H9 (cell line): ENCODE results near the gene HSD11B1. TPM values are rescaled to one million over a fixed set of nuclear protein-coding genes. Genes with fewer than 3 reads are reported as not detected.

Experiments used
- DNase-seq: peaks from one replicate; pipeline ENCODE4 v3.0.0-alpha.2; 2017
- H2AFZ ChIP-seq: one replicate; pipeline ENCODE4 v1.6.1; 2013; ENCODE audit warnings: mild to moderate bottlenecking, low read length, control low read depth, moderate library complexity
- H2AK5ac ChIP-seq: 2 replicates; pipeline ENCODE4 v1.6.1; 2013; ENCODE audit warnings: low read length, control low read depth, mixed read lengths; ENCODE audit not compliant: insufficient read length
- H2BK120ac ChIP-seq: one replicate; pipeline ENCODE4 v1.6.1; 2013; ENCODE audit warnings: low read depth, mild to moderate bottlenecking, low read length, control low read depth, inconsistent platforms; ENCODE audit not compliant: poor library complexity, severe bottlenecking
- H2BK12ac ChIP-seq: 2 replicates; pipeline ENCODE4 v1.6.1; 2013; ENCODE audit warnings: low read length, control low read depth, mixed read lengths, low read depth; ENCODE audit not compliant: insufficient read length
- H2BK15ac ChIP-seq: 2 replicates; pipeline ENCODE4 v1.6.1; 2013; ENCODE audit warnings: low read depth, low read length, control low read depth
- H2BK20ac ChIP-seq: one replicate; pipeline ENCODE4 v1.6.1; 2013; ENCODE audit warnings: low read depth, mild to moderate bottlenecking, low read length, control low read depth, inconsistent platforms; ENCODE audit not compliant: poor library complexity, severe bottlenecking
- H2BK5ac ChIP-seq: 2 replicates; pipeline ENCODE4 v1.6.1; 2013; ENCODE audit warnings: low read length, control low read depth, mixed read lengths; ENCODE audit not compliant: insufficient read length
- H3K14ac ChIP-seq: 2 replicates; pipeline ENCODE4 v1.6.1; 2013; ENCODE audit warnings: low read length, control low read depth; ENCODE audit not compliant: insufficient read depth
- H3K18ac ChIP-seq: 2 replicates; pipeline ENCODE4 v1.6.1; 2013; ENCODE audit warnings: low read depth, mild to moderate bottlenecking, mixed read lengths, low read length, control low read depth; ENCODE audit not compliant: insufficient read length
- H3K23ac ChIP-seq: 2 replicates; pipeline ENCODE4 v1.6.1; 2013; ENCODE audit warnings: low read length, control low read depth, mixed read lengths, low read depth; ENCODE audit not compliant: insufficient read length
- H3K23me2 ChIP-seq: 2 replicates; pipeline ENCODE4 v1.6.1; 2013; ENCODE audit warnings: low read depth, mild to moderate bottlenecking, mixed read lengths, low read length, control low read depth; ENCODE audit not compliant: insufficient read length, poor library complexity, severe bottlenecking
- H3K27ac ChIP-seq: 2 replicates; pipeline ENCODE4 v1.5.1; 2013; ENCODE audit warnings: low read length, control low read depth, mixed read lengths, low read depth; ENCODE audit not compliant: insufficient read length
- H3K27me3 ChIP-seq: 2 replicates; pipeline ENCODE4 v1.6.1; 2013; ENCODE audit warnings: low read length, control low read depth, inconsistent platforms; ENCODE audit not compliant: insufficient read depth
- H3K4ac ChIP-seq: 2 replicates; pipeline ENCODE4 v1.6.1; 2013; ENCODE audit warnings: low read depth, mild to moderate bottlenecking, control low read depth, inconsistent platforms, low read length, moderate library complexity
- H3K4me1 ChIP-seq: 2 replicates; pipeline ENCODE4 v1.6.1; 2013; ENCODE audit warnings: low read length, control low read depth, inconsistent platforms; ENCODE audit not compliant: insufficient read depth
- H3K4me2 ChIP-seq: 2 replicates; pipeline ENCODE4 v1.6.1; 2013; ENCODE audit warnings: low read length, control low read depth, mixed read lengths; ENCODE audit not compliant: insufficient read length, insufficient read depth
- H3K56ac ChIP-seq: 2 replicates; pipeline ENCODE4 v1.6.1; 2013; ENCODE audit warnings: low read depth, mild to moderate bottlenecking, mixed read lengths, low read length, control low read depth; ENCODE audit not compliant: insufficient read length
- H3K79me1 ChIP-seq: 2 replicates; pipeline ENCODE4 v1.6.1; 2013; ENCODE audit warnings: low read depth, mild to moderate bottlenecking, moderate library complexity, low read length, control low read depth, inconsistent platforms; ENCODE audit not compliant: insufficient read depth, poor library complexity, severe bottlenecking
- H3K79me2 ChIP-seq: 2 replicates; pipeline ENCODE4 v1.6.1; 2013; ENCODE audit warnings: low read length, control low read depth, inconsistent platforms; ENCODE audit not compliant: insufficient read depth
- H3K9ac ChIP-seq: 2 replicates; pipeline ENCODE4 v1.6.1; 2013; ENCODE audit warnings: low read length, control low read depth, mixed read lengths; ENCODE audit not compliant: insufficient read length; ENCODE audit errors: extremely low read depth
- H3K9me3 ChIP-seq: one replicate; pipeline ENCODE4 v1.6.1; 2013; ENCODE audit warnings: low read depth, low read length, inconsistent platforms; ENCODE audit not compliant: control insufficient read depth
- H3T11ph ChIP-seq: one replicate; pipeline ENCODE4 v1.6.1; 2013; ENCODE audit warnings: mild to moderate bottlenecking, low read length, control low read depth, inconsistent platforms
- H4K20me1 ChIP-seq: one replicate; pipeline ENCODE4 v1.6.1; 2013; ENCODE audit not compliant: control insufficient read depth, insufficient read length, insufficient read depth
- H4K5ac ChIP-seq: 2 replicates; pipeline ENCODE4 v1.6.1; 2013; ENCODE audit warnings: low read depth, mild to moderate bottlenecking, mixed read lengths, low read length, control low read depth; ENCODE audit not compliant: insufficient read length
- H4K8ac ChIP-seq: replicated peaks from 2 replicates; pipeline ENCODE4 v1.6.1; 2013; ENCODE audit warnings: low read length, control low read depth, mixed read lengths, low read depth; ENCODE audit not compliant: insufficient read length
- H4K91ac ChIP-seq: 2 replicates; pipeline ENCODE4 v1.6.1; 2013; ENCODE audit warnings: low read depth, mild to moderate bottlenecking, moderate library complexity, mixed read lengths, low read length, control low read depth; ENCODE audit not compliant: insufficient read length
- H3K27ac Mint-ChIP-seq, 3 experiments: 2 replicates in 2 of 3; 3 replicates in 1 of 3; pipeline ENCODE4 v1.8.0; 2020 to 2021; ENCODE audit warnings: mixed read lengths in 3 of 3, mild to moderate bottlenecking in 1 of 3, moderate library complexity in 1 of 3
- H3K27me3 Mint-ChIP-seq: 2 replicates; pipeline ENCODE4 v1.8.0; 2021; ENCODE audit warnings: low read depth, mild to moderate bottlenecking, moderate library complexity, mixed read lengths
- H3K36me3 Mint-ChIP-seq, 3 experiments: 2 replicates in 2 of 3; 3 replicates in 1 of 3; pipeline ENCODE4 v1.8.0; 2020 to 2021; ENCODE audit warnings: low read depth in 3 of 3, mixed read lengths in 3 of 3; ENCODE audit not compliant: insufficient read depth in 1 of 3
- H3K4me1 Mint-ChIP-seq, 2 experiments: 2 replicates each; pipeline ENCODE4 v1.8.0; 2020; ENCODE audit warnings: mixed read lengths in 2 of 2
- H3K4me3 Mint-ChIP-seq, 2 experiments: 2 replicates in 1 of 2; 3 replicates in 1 of 2; pipeline ENCODE4 v1.8.0; 2020 to 2021; ENCODE audit warnings: mild to moderate bottlenecking in 2 of 2, mixed read lengths in 2 of 2, moderate library complexity in 1 of 2
- H3K9me3 Mint-ChIP-seq, 2 experiments: 2 replicates in 1 of 2; 3 replicates in 1 of 2; pipeline ENCODE4 v1.8.0; 2020; ENCODE audit warnings: mild to moderate bottlenecking in 2 of 2, mixed read lengths in 2 of 2, moderate library complexity in 1 of 2
- WGBS: extraction: QIAGEN DNeasy Blood & Tissue Kit; methylation state at CpG from one replicate; pipeline ENCODE4 v1.1.7; 2013; ENCODE audit warnings: missing lambda C conversion rate, low lambda C conversion rate, mixed read lengths; ENCODE audit not compliant: insufficient read length; ENCODE audit errors: extremely low coverage; 5-methylcytosine and 5-hydroxymethylcytosine counted together
- total RNA-seq: library from RNA; stranded (reverse); gene quantifications from 2 replicates; pipeline ENCODE4 v1.2.1, GENCODE V29; 2021
- TF ChIP-seq, protein P1 (sequence below): fragments of 200-600 bp; sonication (generic); conservative IDR thresholded peaks from 3 replicates; pipeline ENCODE4 v1.8.0; 2021; ENCODE audit warnings: antibody characterized with exemption, mild to moderate bottlenecking

HSD11B1 gene
- total RNA-seq, 1 experiment from 2014 or later, result not detected

DNA sequence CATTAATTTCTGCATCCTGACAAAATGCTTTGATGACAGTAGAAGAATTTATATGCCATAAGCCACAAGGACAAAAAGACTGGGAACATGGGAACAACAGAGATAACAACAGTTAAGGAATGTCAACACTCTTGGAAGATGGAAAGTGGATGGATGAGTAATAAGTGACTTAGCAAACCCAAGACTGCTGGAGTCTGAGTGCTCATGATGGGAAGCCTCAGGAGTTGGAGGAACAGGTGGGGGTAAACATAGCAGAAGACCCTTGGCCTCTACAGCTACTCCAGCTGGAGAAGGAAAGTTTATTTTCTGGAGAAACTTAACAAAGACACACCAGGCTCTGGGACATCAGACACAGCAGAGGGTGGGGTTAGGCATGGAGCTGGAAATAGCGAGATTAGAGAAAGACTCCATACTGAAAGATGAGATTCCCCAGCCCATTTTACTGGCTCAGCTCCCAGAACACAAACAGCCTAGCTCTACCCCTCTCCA is 15.9 kb upstream of the HSD11B1 start:
- no peaks in the 10 kb centered on the region for H3K36me3 Mint-ChIP-seq
- Histone ChIP-seq H3K79me2 (no peaks in the 10 kb centered on the region), H2BK12ac (no peak overlapping the region), H4K20me1 (no peaks in the 10 kb centered on the region), H3K18ac (no peak overlapping the region), H2BK15ac (no peak overlapping the region), H3K23ac (no peak overlapping the region), H3K79me1 (no peaks in the 10 kb centered on the region), H4K91ac (no peak overlapping the region), H3K9me3 (no peaks in the 10 kb centered on the region), H4K5ac (no peak overlapping the region), H3K27ac (no peak overlapping the region), H3K23me2 (no peaks in the 10 kb centered on the region), H3K27me3 (no peaks in the 10 kb centered on the region; the same call in 1 of the 2 replicates), H2BK20ac (no peak overlapping the region), H3K4me1 (no peaks in the 10 kb centered on the region), H2AK5ac (no peak overlapping the region), H3T11ph (no peak overlapping the region), H2BK5ac (no peak overlapping the region), H2AFZ (no peak overlapping the region), H3K4ac (no peak overlapping the region), H3K56ac (no peak overlapping the region), H3K4me2 (no peak overlapping the region), H2BK120ac (no peak overlapping the region), H3K9ac (no peak overlapping the region), H3K14ac (no peak overlapping the region), H4K8ac (no peak overlapping the region)
- no peak overlapping the region for H3K4me3 Mint-ChIP-seq
- DNase-seq, result no peak
- TF ChIP-seq, protein P1, sequence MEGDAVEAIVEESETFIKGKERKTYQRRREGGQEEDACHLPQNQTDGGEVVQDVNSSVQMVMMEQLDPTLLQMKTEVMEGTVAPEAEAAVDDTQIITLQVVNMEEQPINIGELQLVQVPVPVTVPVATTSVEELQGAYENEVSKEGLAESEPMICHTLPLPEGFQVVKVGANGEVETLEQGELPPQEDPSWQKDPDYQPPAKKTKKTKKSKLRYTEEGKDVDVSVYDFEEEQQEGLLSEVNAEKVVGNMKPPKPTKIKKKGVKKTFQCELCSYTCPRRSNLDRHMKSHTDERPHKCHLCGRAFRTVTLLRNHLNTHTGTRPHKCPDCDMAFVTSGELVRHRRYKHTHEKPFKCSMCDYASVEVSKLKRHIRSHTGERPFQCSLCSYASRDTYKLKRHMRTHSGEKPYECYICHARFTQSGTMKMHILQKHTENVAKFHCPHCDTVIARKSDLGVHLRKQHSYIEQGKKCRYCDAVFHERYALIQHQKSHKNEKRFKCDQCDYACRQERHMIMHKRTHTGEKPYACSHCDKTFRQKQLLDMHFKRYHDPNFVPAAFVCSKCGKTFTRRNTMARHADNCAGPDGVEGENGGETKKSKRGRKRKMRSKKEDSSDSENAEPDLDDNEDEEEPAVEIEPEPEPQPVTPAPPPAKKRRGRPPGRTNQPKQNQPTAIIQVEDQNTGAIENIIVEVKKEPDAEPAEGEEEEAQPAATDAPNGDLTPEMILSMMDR, result no peak
- WGBS, result no CpG with 5 or more reads among the region's 1 CpG
- H3K4me1 Mint-ChIP-seq, result peaks cover 0 to 7% of the 10 kb centered on the region in 2 experiments; a peak in 2 of 4 replicates
- peaks cover 7% of the 10 kb centered on the region for H3K27me3 Mint-ChIP-seq
- no peak overlapping the region for H3K27ac Mint-ChIP-seq
- no peaks in the 10 kb centered on the region for H3K9me3 Mint-ChIP-seq
